NCI-H128 (cell line): ENCODE data around the gene AKR1A1.
"Not testable (repeated sequence)": the region's sequence is repeated elsewhere in the genome, so short reads cannot be mapped to it uniquely, and the experiment has no call there.

Experiments used
- DNase-seq: peaks from one replicate; lab custom pipeline; 2025; ENCODE audit not compliant: unreplicated experiment; lab: John Stamatoyannopoulos, UW

The AKR1A1 gene

GRCh38 chr1:45523516-45523915, 27.1 kb upstream of the AKR1A1 start:
- DNase-seq: not testable (repeated sequence)

GRCh38 chr1:45523975-45524374, 26.7 kb upstream of the AKR1A1 start:
- DNase-seq: not testable (repeated sequence)

- DNase-seq: no peak
Measured at GRCh38 chr1:45526135-45526644, 24.4 kb upstream of the AKR1A1 start.

DNA sequence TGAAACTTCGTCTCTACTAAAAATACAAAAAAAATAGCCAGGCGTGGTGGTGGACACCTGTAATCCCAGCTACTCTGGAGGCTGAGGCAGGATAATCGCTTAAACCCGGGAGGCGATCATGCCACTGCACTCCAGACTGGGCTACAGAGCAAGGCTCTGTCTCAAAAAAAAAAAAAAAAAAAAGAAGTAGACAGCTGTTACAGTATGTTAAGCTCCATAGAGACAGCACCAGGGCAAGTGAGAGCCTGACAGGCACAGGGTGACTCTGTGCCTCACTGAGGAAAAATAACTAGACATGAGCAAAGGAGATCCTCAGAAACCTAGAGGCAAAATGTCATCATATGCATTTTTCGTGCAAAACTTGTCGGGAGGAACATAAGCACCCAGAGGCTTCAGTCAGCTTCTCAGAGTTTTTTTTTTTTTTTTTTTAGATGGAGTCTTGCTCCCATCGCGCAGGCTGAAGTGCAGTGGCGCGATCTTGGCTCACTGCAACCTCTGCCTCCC, 19.9 kb upstream of the AKR1A1 start:
- no peak for DNase-seq

- no peak for DNase-seq
Measured at GRCh38 chr1:45531873-45532272, 18.8 kb upstream of the AKR1A1 start.

DNA sequence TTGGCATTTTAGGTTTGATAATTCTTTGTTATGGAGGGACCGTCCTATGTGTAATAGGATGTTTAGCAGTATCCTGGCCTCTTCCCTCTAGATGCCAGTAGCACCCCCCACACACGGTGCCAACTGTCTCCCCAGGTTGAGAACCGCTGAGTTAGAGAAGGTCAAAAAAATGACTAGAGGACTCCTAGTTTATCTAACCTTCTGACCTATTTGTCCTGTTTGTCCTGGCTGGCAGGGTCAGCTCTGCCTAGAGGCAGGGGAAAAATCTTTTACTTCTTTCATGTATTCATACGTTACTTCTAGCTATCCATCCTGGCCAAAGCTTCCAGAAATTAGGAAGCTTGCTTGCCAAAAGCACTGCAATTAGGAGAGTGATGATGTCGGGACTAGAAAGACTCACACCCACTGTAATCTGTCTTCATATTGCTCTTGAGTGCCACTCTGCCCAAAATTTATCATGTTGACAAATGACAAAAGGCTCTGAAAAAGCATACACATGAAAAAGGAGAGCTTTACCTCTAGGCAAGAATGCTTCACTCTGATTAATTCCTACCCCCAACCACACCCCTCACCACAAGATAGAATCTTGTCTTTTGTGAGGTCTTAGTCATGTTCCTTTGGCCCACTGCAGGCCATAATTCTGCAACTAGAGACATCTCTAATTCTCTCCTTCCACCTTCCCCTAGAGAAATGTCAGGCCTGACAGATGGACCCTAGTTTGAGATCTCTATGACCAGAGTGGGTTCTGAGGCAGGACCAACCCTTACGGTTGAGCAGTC, 14.4 kb upstream of the AKR1A1 start:
- DNase-seq: no peak

DNA sequence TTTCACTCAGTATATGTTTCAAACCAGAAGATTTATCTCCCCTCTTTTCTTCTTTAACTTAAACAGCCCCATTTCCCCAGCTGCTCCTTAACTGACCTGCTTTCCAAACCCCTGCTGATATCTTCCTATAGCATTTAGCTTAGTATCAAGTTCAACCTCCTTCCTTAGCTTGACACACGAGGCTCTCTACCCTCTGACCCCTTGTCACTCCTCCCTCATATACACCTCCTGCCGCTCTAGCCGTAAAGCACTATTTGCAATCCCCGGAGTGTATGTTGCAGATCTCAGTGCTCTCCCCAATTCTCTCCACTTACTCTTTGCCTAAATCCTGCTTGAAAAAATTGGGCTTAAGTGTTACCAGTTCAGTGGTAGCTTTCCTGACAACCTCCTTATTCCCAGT, 13.7 kb upstream of the AKR1A1 start:
- DNase-seq: no peak

DNA sequence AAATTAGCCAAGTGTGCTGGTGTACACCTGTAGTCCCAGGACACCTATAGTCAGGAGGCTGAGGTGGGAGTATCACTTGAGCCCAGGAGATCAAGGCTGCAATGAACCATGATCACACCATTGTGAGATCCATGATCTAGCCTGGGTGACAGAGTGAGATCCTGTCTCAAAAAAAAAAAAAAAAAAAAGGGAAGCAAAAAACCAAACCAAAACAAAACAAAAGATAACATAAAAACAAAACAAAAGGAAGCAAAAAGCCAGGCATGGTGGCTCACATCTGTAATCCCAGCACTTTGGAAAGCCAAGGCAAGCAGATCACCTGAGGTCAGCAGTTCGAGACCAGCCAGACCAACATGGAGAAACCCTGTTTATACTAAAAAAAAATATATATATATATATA, 9.4 kb upstream of the AKR1A1 start:
- DNase-seq: no peak

GRCh38 chr1:45542591-45542990, 8.0 kb upstream of the AKR1A1 start:
- no peak for DNase-seq

DNA sequence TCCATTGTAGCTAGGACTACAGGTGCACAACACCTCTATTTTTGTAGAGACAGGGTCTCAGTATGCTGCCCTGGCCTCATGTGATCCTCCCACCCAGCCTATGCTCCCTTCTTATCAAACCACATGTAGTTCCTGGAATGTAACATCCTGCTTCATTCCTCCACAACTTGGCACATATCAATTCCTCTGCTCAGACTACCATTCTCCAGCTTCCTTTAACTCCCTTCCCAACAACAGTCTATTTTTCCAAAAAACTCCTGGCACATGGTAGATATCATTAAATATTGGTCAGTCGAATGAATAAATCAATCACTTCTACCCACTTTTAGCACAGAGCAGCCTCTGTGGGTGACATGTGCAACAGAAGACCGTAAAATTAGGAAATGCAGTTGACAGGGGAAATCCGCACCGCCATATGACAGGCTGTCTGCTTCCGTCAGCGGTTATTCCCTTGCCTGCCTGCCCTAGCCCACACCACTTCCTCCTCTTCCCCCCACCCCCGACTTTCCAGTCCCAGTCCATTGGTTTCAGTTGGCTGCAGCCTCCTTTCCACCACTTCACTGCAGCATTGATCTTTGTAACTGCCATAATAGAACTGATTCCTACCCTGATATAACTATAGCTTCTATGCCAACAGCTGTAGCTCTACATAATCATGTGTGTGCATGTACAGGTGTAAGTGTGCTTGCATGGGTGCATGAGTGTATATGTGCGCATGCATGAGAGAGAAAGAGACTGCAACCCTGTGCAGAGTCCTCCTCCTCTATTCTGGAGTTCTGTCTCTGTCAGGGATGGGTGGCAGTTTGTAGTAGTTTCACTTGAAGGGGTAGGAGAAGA, 6.8 kb upstream of the AKR1A1 start:
- DNase-seq: no peak

DNA sequence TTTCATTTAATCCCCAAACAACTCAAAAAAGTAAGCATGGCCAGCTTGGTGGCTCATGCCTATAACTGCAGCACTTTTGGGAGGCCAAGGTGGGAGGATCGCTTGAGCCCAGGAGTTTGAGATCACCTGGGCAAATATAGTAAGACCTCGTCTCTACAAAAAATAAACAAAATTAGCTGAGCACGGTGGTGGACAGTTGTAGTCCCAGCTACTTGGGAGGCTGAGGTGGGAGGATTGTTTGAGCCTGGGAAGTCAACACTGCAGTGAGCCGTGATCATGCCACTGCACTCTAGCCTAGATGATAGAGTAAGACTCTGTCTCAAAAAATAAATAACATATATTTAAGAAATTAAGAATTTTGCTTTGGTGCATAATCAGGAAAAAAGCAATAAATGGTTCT, 6.1 kb upstream of the AKR1A1 start:
- no peak for DNase-seq

- DNase-seq: no peak
Measured at GRCh38 chr1:45545019-45545493, 5.6 kb upstream of the AKR1A1 start.

- DNase-seq: no peak
Measured at GRCh38 chr1:45545553-45546310, 4.9 kb upstream of the AKR1A1 start.

GRCh38 chr1:45551684-45552083, 1.1 kb downstream of the AKR1A1 start:
- no peak for DNase-seq

DNA sequence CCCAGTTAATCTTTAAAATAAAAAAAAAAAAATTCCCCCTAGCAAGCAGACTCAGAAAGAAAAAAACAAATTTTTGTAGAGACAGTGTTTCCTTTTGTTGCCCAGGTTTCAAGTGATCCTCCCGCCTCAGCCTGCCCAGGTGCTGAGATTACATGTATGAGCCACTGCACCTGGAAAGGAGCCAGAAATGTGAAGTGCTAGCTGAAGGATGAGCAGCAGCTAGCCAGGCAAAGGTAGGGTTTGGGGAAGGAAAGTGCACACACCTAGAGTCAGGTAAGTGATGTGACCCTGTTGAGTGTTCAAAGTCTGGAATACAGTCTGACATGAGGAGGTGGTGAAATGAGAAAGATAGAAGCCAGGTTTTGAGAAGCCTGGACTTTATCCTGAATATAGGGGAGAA, 1.7 kb downstream of the AKR1A1 start:
- DNase-seq: peak; percentile 69

GRCh38 chr1:45554198-45554597, 3.6 kb downstream of the AKR1A1 start:
- DNase-seq: no peak

GRCh38 chr1:45557422-45557944, 6.9 kb downstream of the AKR1A1 start:
- DNase-seq: no peak

GRCh38 chr1:45563843-45564242, 13.2 kb downstream of the AKR1A1 start:
- DNase-seq: no peak

DNA sequence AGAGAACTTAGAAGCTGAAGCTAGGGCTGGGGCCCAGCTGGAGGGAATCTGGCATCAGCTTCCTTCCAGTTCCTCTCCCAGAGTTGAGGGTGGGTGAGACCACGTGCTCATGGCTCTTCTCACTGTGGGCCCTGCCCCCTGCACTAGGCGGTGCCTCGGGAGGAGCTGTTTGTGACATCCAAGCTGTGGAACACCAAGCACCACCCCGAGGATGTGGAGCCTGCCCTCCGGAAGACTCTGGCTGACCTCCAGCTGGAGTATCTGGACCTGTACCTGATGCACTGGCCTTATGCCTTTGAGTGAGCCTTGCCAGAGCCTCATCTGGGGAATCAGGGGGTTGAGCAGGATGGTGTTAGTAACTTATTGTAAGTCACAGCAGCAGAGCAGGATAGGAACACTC, 16.1 kb downstream of the AKR1A1 start:
- DNase-seq: no peak

DNA sequence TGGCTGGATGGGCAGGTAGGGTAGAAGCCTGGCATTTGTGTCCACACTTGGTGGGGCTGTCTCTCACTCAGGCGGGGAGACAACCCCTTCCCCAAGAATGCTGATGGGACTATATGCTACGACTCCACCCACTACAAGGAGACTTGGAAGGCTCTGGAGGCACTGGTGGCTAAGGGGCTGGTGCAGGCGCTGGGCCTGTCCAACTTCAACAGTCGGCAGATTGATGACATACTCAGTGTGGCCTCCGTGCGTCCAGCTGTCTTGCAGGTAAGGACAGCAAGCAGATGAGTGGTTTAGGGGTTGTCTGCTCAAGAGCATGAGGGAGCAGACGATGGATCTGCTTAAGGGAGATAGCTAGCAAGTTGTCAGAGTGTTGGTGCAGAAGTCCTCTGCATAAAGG, 17.3 kb downstream of the AKR1A1 start:
- no peak for DNase-seq

- no peak for DNase-seq
Measured at GRCh38 chr1:45568421-45568820, 17.8 kb downstream of the AKR1A1 start.
